Measurements from ENCODE around the gene PTPRM. TPM values are rescaled to one million over a fixed set of nuclear protein-coding genes. Genes with fewer than 3 reads are reported as not detected.
A peak's percentile ranks its signal among the peaks of the same experiment; 100 is the strongest.

PTPRM gene
- total RNA-seq, 1 experiment from 2014 or later, result 6.2 TPM

GRCh38 chr18:8153887-8154583 is 586.9 kb downstream of the PTPRM start:
- no peaks in the 10 kb centered on the region for H4K20me1 ChIP-seq (ENCODE audit: control insufficient read depth, insufficient read depth, insufficient read length)
- no peaks in the 10 kb centered on the region for H3K27me3 Mint-ChIP-seq (ENCODE audit: low read depth)
- no peak overlapping the region for H3K4me3 Mint-ChIP-seq
- H3K4me1 Mint-ChIP-seq, result no peaks in the 10 kb centered on the region
- no peak overlapping the region for H2BK120ac ChIP-seq (ENCODE audit: low read depth, low read length, poor library complexity, severe bottlenecking)
- H4K8ac ChIP-seq (replicated peaks; ENCODE audit: insufficient read length, low read depth, low read length), result no peak overlapping the region
- peaks cover 0 to 3% (median 2%) of the 10 kb centered on the region in 3 experiments; a peak in 1 of 7 replicates for H3K36me3 Mint-ChIP-seq (ENCODE audit: insufficient read depth in 1 of 3, low read depth in 3 of 3)
- H3K9ac ChIP-seq (ENCODE audit: extremely low read depth, insufficient read length, low read length), result no peak overlapping the region
- H2BK20ac ChIP-seq (ENCODE audit: low read depth, low read length, poor library complexity, severe bottlenecking), result no peak overlapping the region
- no peak overlapping the region for H3K27ac ChIP-seq (ENCODE audit: insufficient read length, low read depth, low read length)
- H2BK5ac ChIP-seq (ENCODE audit: insufficient read length, low read length), result no peak overlapping the region
- no peaks in the 10 kb centered on the region for H3K79me1 ChIP-seq (ENCODE audit: insufficient read depth, low read depth, low read length, poor library complexity, severe bottlenecking)
- H2BK12ac ChIP-seq (ENCODE audit: insufficient read length, low read depth, low read length), result no peak overlapping the region
- H2AFZ ChIP-seq (ENCODE audit: low read length), result no peak overlapping the region
- H3K27ac Mint-ChIP-seq, result 0 out of 7 replicates have a peak overlapping the region, but pooled peaks of 1 of the 3 experiments have one; percentile 54
- no peak overlapping the region for H3K14ac ChIP-seq (ENCODE audit: insufficient read depth, low read length)
- no peak overlapping the region for H3K4me2 ChIP-seq (ENCODE audit: insufficient read depth, insufficient read length, low read length)
- H4K5ac ChIP-seq (ENCODE audit: insufficient read length, low read depth, low read length), result peak overlapping the region; percentile 41
- no peak overlapping the region for H3K23ac ChIP-seq (ENCODE audit: insufficient read length, low read depth, low read length)
- H4K91ac ChIP-seq (ENCODE audit: insufficient read length, low read depth, low read length), result no peak overlapping the region
- no CpG with 5 or more reads among the region's 10 CpGs for WGBS (ENCODE audit: extremely low coverage, insufficient read length, low lambda C conversion rate)
- H3K18ac ChIP-seq (ENCODE audit: insufficient read length, low read depth, low read length), result no peak overlapping the region
- no peak overlapping the region for H2AK5ac ChIP-seq (ENCODE audit: insufficient read length, low read length)
- no peaks in the 10 kb centered on the region for H3K9me3 ChIP-seq (ENCODE audit: control insufficient read depth, low read depth, low read length)
- no peak overlapping the region for H3K56ac ChIP-seq (ENCODE audit: insufficient read length, low read depth, low read length)
- TF ChIP-seq, protein P1, sequence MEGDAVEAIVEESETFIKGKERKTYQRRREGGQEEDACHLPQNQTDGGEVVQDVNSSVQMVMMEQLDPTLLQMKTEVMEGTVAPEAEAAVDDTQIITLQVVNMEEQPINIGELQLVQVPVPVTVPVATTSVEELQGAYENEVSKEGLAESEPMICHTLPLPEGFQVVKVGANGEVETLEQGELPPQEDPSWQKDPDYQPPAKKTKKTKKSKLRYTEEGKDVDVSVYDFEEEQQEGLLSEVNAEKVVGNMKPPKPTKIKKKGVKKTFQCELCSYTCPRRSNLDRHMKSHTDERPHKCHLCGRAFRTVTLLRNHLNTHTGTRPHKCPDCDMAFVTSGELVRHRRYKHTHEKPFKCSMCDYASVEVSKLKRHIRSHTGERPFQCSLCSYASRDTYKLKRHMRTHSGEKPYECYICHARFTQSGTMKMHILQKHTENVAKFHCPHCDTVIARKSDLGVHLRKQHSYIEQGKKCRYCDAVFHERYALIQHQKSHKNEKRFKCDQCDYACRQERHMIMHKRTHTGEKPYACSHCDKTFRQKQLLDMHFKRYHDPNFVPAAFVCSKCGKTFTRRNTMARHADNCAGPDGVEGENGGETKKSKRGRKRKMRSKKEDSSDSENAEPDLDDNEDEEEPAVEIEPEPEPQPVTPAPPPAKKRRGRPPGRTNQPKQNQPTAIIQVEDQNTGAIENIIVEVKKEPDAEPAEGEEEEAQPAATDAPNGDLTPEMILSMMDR (conservative IDR thresholded peaks at IDR 0.05), result no peak
- H2BK15ac ChIP-seq (ENCODE audit: low read depth, low read length), result no peak overlapping the region
- H3K23me2 ChIP-seq (ENCODE audit: insufficient read length, low read depth, low read length, poor library complexity, severe bottlenecking), result no peaks in the 10 kb centered on the region
- H3K79me2 ChIP-seq (ENCODE audit: insufficient read depth, low read length), result no peaks in the 10 kb centered on the region
- DNase-seq, result no peak
- H3T11ph ChIP-seq (ENCODE audit: low read length), result no peak overlapping the region
- H3K4me1 ChIP-seq (ENCODE audit: insufficient read depth, low read length), result no peaks in the 10 kb centered on the region
- H3K27me3 ChIP-seq (ENCODE audit: insufficient read depth, low read length), result no peaks in the 10 kb centered on the region
- no peak overlapping the region for H3K4ac ChIP-seq (ENCODE audit: low read depth, low read length)
- peaks cover 2 to 3% of the 10 kb centered on the region in 2 experiments; a peak in 3 of 5 replicates for H3K9me3 Mint-ChIP-seq
